HEK293 (cell line): ENCODE results near the gene NFATC1.
A peak's percentile ranks its signal among the peaks of the same experiment; 100 is the strongest.

ENCODE experiments used
- CTCF ChIA-PET: fragments of 350-600 bp; formaldehyde crosslinking; extraction: SDS; loops from one replicate; lab custom pipeline; 2021; ENCODE audit warnings: antibody characterized with exemption; lab: Yijun Ruan, JAX
- POLR2A ChIA-PET: fragments of 300-600 bp; formaldehyde crosslinking; extraction: SDS; loops from one replicate; lab custom pipeline; 2020; ENCODE audit warnings: antibody characterized with exemption, inconsistent platforms; lab: Yijun Ruan, JAX
- H3K27ac ChIP-seq: fragments of 200-500 bp; sonication (Bioruptor generic); 2 replicates; pipeline ENCODE4 v1.5.1; 2014; ENCODE audit warnings: low read depth, low read length, control low read depth, inconsistent platforms; ENCODE audit errors: extremely low read depth
- H3K36me3 ChIP-seq, 2 experiments: fragments of 200-500 bp in 1 of 2; sonication (Bioruptor generic) in 1 of 2; 1 replicate in 1 of 2; 2 replicates in 1 of 2; pipeline ENCODE4 v1.5.1; 2014 to 2017; ENCODE audit warnings: inconsistent platforms in 2 of 2, low read length in 2 of 2; ENCODE audit not compliant: control insufficient read depth in 2 of 2, insufficient read depth in 1 of 2
- H3K4me1 ChIP-seq: fragments of 200-500 bp; sonication (Bioruptor generic); 2 replicates; pipeline ENCODE4 v1.5.1; 2014; ENCODE audit warnings: mild to moderate bottlenecking, low read length, inconsistent platforms; ENCODE audit not compliant: control insufficient read depth, insufficient read depth
- H3K4me3 ChIP-seq: 2 replicates; pipeline ENCODE4 v1.5.1; 2011; ENCODE audit warnings: low read depth, mild to moderate bottlenecking, control low read depth, low read length, moderate library complexity
- H3K9me3 ChIP-seq: fragments of 200-500 bp; sonication (Bioruptor generic); 2 replicates; pipeline ENCODE4 v1.5.1; 2014; ENCODE audit warnings: low read depth, low read length, inconsistent platforms; ENCODE audit not compliant: control insufficient read depth, insufficient read depth
- GLIS2 ChIP-seq: fragments of 450-650 bp; formaldehyde crosslinking; IDR thresholded peaks from 2 replicates; pipeline ENCODE4 v1.5.1; 2016; ENCODE audit warnings: missing biosample characterization, missing genetic modification characterization
- KLF7 ChIP-seq: fragments of 450-650 bp; formaldehyde crosslinking; IDR thresholded peaks from 2 replicates; pipeline ENCODE4 v1.5.1; 2016; ENCODE audit warnings: missing biosample characterization, missing genetic modification characterization, borderline replicate concordance
- RBAK ChIP-seq: fragments of 450-650 bp; formaldehyde crosslinking; IDR thresholded peaks from 2 replicates; pipeline ENCODE4 v1.5.1; 2016; ENCODE audit warnings: missing biosample characterization, missing genetic modification characterization
- ZBTB21 ChIP-seq: fragments of 450-650 bp; formaldehyde crosslinking; IDR thresholded peaks from 2 replicates; pipeline ENCODE4 v1.5.1; 2017; ENCODE audit warnings: missing biosample characterization, missing genetic modification characterization
- ZBTB7A ChIP-seq: fragments of 450-650 bp; formaldehyde crosslinking; IDR thresholded peaks from 2 replicates; pipeline ENCODE4 v1.5.1; 2016; ENCODE audit warnings: low read depth, missing biosample characterization, missing genetic modification characterization
- ZIC2 ChIP-seq: fragments of 450-650 bp; formaldehyde crosslinking; IDR thresholded peaks from 2 replicates; pipeline ENCODE4 v1.5.1; 2016; ENCODE audit warnings: missing biosample characterization, missing genetic modification characterization
- ZNF146 ChIP-seq: fragments of 450-650 bp; formaldehyde crosslinking; IDR thresholded peaks from 2 replicates; pipeline ENCODE4 v1.5.1; 2016; ENCODE audit warnings: missing biosample characterization, missing genetic modification characterization
- ZNF2 ChIP-seq: fragments of 450-650 bp; formaldehyde crosslinking; IDR thresholded peaks from 2 replicates; pipeline ENCODE4 v1.5.1; 2016; ENCODE audit warnings: missing biosample characterization, missing genetic modification characterization
- ZNF596 ChIP-seq: fragments of 450-650 bp; IDR thresholded peaks from 2 replicates; pipeline ENCODE4 v1.5.0; 2018; ENCODE audit warnings: missing biosample characterization, mild to moderate bottlenecking, missing genetic modification characterization, moderate library complexity
- ZNF777 ChIP-seq: fragments of 450-650 bp; formaldehyde crosslinking; IDR thresholded peaks from 2 replicates; pipeline ENCODE4 v1.5.1; 2017; ENCODE audit warnings: missing biosample characterization, missing genetic modification characterization, borderline replicate concordance
- TF ChIP-seq, protein P1 (sequence below): fragments of 450-650 bp; IDR thresholded peaks from 2 replicates; pipeline ENCODE4 v1.5.1; 2018; ENCODE audit warnings: missing biosample characterization, mild to moderate bottlenecking, missing genetic modification characterization
- TF ChIP-seq, protein P2 (sequence below): fragments of 450-650 bp; formaldehyde crosslinking; IDR thresholded peaks from 2 replicates; pipeline ENCODE4 v1.5.1; 2017; ENCODE audit warnings: missing biosample characterization, missing genetic modification characterization
- TF ChIP-seq, protein P3 (sequence below): fragments of 450-650 bp; formaldehyde crosslinking; IDR thresholded peaks from 2 replicates; pipeline ENCODE4 v1.5.1; 2016; ENCODE audit warnings: missing biosample characterization, missing genetic modification characterization
- TF ChIP-seq, protein P4 (sequence below): fragments of 450-650 bp; formaldehyde crosslinking; IDR thresholded peaks from 2 replicates; pipeline ENCODE4 v1.5.1; 2017; ENCODE audit warnings: missing biosample characterization, mild to moderate bottlenecking, missing genetic modification characterization, moderate library complexity

The NFATC1 gene

DNA sequence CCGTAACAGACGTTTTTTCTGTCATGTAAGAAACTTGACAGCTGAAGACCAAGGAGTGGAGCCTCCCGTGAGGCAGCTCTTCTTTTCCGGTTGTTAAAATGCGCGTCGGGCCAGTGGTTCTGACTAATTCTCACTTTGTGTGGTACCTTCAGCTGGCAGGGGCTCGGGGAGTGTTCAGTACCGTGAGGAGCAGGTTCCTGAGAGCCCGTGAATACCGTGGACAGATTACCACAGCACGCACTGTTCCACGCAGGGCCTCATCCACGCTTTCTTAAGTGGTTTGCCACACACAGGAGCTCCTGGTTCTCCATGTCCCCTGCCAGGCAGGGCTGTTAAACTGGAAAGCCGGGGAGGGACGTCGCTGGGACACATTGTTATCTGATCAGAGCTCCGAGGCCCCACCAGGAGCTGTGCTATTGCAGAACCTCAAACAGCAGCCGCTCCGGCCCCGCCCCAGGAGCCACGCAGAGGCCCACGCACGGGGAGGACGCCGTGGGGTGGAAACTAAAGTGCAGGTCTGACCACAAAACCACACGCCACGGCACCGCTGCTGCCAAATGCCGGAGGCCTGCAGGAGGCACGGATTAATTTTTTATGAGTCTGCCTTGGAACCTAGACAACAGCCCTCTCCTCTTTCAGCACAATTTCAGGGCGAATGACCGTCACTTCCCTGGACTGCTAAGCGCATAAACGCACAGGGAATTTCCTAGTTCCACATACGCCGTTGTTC, 43.3 kb downstream of the NFATC1 start (continued):
- TF ChIP-seq GLIS2: peak; percentile 58
- TF ChIP-seq ZIC2: peak; percentile 87
- TF ChIP-seq, protein P1, sequence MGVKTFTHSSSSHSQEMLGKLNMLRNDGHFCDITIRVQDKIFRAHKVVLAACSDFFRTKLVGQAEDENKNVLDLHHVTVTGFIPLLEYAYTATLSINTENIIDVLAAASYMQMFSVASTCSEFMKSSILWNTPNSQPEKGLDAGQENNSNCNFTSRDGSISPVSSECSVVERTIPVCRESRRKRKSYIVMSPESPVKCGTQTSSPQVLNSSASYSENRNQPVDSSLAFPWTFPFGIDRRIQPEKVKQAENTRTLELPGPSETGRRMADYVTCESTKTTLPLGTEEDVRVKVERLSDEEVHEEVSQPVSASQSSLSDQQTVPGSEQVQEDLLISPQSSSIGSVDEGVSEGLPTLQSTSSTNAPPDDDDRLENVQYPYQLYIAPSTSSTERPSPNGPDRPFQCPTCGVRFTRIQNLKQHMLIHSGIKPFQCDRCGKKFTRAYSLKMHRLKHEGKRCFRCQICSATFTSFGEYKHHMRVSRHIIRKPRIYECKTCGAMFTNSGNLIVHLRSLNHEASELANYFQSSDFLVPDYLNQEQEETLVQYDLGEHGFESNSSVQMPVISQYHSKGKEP (tag by site-specific recombination): peak; percentile 82
- TF ChIP-seq, protein P2, sequence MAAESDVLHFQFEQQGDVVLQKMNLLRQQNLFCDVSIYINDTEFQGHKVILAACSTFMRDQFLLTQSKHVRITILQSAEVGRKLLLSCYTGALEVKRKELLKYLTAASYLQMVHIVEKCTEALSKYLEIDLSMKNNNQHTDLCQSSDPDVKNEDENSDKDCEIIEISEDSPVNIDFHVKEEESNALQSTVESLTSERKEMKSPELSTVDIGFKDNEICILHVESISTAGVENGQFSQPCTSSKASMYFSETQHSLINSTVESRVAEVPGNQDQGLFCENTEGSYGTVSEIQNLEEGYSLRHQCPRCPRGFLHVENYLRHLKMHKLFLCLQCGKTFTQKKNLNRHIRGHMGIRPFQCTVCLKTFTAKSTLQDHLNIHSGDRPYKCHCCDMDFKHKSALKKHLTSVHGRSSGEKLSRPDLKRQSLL: 0 out of 2 replicates have a peak, but pooled peaks have one; percentile 43
- 0 out of 2 replicates have a peak, but pooled peaks have one; percentile 29 for TF ChIP-seq ZNF596
- peak; percentile 53; the same call in 1 of the 2 replicates for TF ChIP-seq KLF7 (tag by site-specific recombination)
- TF ChIP-seq, protein P3, sequence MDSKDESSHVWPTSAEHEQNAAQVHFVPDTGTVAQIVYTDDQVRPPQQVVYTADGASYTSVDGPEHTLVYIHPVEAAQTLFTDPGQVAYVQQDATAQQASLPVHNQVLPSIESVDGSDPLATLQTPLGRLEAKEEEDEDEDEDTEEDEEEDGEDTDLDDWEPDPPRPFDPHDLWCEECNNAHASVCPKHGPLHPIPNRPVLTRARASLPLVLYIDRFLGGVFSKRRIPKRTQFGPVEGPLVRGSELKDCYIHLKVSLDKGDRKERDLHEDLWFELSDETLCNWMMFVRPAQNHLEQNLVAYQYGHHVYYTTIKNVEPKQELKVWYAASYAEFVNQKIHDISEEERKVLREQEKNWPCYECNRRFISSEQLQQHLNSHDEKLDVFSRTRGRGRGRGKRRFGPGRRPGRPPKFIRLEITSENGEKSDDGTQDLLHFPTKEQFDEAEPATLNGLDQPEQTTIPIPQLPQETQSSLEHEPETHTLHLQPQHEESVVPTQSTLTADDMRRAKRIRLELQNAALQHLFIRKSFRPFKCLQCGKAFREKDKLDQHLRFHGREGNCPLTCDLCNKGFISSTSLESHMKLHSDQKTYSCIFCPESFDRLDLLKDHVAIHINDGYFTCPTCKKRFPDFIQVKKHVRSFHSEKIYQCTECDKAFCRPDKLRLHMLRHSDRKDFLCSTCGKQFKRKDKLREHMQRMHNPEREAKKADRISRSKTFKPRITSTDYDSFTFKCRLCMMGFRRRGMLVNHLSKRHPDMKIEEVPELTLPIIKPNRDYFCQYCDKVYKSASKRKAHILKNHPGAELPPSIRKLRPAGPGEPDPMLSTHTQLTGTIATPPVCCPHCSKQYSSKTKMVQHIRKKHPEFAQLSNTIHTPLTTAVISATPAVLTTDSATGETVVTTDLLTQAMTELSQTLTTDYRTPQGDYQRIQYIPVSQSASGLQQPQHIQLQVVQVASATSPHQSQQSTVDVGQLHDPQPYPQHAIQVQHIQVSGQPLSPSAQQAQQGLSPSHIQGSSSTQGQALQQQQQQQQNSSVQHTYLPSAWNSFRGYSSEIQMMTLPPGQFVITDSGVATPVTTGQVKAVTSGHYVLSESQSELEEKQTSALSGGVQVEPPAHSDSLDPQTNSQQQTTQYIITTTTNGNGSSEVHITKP (tag by site-specific recombination): no peak
- TF ChIP-seq, protein P4, sequence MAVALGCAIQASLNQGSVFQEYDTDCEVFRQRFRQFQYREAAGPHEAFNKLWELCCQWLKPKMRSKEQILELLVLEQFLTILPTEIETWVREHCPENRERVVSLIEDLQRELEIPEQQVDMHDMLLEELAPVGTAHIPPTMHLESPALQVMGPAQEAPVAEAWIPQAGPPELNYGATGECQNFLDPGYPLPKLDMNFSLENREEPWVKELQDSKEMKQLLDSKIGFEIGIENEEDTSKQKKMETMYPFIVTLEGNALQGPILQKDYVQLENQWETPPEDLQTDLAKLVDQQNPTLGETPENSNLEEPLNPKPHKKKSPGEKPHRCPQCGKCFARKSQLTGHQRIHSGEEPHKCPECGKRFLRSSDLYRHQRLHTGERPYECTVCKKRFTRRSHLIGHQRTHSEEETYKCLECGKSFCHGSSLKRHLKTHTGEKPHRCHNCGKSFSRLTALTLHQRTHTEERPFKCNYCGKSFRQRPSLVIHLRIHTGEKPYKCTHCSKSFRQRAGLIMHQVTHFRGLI: no peak
- TF ChIP-seq ZNF2: no peak
- no peak for TF ChIP-seq RBAK (tag by site-specific recombination)

DNA sequence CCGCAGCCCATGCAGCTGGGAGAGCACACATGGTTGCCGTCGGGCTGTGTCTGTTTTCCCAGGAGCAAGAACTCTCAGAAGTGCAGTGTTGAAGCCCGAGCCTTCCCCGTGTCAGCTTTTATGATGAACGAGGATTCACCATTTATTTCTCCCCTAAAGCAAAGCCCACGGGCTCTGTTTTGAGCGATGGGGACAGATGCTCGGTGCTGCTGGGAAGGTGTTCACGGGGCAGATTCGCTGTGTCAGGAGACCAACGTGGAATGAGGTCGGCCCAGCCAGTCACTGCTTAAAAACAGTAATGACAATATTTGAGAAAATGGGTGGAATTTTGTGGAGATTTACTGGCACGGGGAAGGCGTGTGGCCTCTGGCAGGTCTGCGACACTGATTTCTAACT, 43.9 kb downstream of the NFATC1 start:
- no peak overlapping the region for H3K27ac ChIP-seq
- H3K4me1 ChIP-seq: no peaks in the 10 kb centered on the region
- H3K9me3 ChIP-seq: no peaks in the 10 kb centered on the region
- TF ChIP-seq ZNF777 (tag by site-specific recombination) (no peak), ZNF146 (no peak), ZBTB21 (tag by site-specific recombination) (no peak), ZBTB7A (tag by site-specific recombination) (no peak)
- POLR2A ChIA-PET: no interaction called here
- CTCF ChIA-PET: no interaction called here
- peaks cover 0 to 8% of the 10 kb centered on the region in 2 experiments; a peak in 2 of 3 replicates for H3K36me3 ChIP-seq
- no peak overlapping the region for H3K4me3 ChIP-seq
